GM18867 (cell line): Measurements from ENCODE around the gene CTIF.

ENCODE experiments used
- ATAC-seq: cut with Tn5 transposase; IDR thresholded peaks from one replicate; pipeline ENCODE4 v1.9.1; 2021; ENCODE audit warnings: mild to moderate bottlenecking, moderate library complexity; ENCODE audit not compliant: unreplicated experiment

Gene CTIF

GRCh38 chr18:48742304-48742703, 203.5 kb downstream of the CTIF start:
- ATAC-seq: no peak

DNA sequence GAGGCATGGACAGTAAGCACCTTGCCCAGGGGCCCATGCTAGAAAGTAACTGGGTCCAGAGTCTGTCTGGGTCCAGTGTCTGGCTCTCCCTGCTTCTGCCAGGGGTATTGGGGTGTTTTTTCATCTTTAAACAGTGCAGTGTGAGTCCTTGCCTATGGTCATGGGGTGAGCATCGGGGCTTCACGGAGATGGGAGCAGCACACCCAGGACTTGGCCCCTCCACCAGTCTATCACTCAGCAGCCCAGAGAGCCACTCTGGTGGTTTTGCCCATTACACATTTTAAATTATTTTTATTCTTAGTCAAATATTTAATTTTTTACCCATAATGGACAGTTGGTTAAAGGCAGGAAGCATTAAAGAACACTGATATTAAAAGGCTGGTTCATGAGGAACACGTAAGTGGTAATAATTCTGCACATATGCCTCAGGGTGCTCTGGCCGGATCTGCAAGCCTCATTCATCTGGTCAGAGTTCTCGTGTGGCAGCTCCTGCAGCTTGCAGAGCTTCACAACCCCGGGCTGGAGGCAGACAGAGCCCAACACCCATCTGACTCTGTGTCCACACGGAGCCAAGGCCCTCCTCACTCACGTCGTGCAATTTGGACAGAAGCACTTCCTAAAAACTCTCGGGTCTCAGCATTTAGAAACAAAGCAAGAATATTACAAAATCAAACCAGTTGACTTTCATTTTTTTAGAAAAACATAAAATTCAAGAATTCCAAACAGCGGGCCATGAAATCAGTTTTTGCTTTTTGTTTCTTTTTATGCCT, 204.1 kb downstream of the CTIF start:
- ATAC-seq: no peak

DNA sequence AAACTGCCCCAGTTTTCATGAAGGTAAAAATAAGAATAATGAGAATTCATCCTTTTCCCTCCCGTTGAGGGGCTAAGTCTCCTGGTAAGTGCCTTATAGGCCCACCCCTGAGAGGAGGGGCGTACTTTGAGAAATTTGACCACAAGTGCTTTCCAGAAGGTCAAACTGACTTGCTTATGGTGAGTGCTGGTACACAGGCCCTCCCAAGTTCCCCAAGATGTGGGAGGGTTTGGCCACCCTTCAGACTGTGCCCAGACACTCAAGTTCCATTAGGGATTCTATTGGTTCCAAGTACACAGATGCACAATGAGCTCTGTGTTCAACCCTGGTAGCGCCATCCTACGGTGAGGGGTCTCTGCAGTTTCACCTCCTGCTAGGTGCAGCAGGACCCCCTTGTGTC, 205.1 kb downstream of the CTIF start:
- ATAC-seq: no peak

GRCh38 chr18:48745293-48745692, 206.5 kb downstream of the CTIF start:
- ATAC-seq: no peak

- no peak for ATAC-seq
These were observed 210.9 kb downstream of the CTIF start for GRCh38 chr18:48749768-48750167.

- no peak for ATAC-seq
These were observed 211.8 kb downstream of the CTIF start for GRCh38 chr18:48750485-48751175.

DNA sequence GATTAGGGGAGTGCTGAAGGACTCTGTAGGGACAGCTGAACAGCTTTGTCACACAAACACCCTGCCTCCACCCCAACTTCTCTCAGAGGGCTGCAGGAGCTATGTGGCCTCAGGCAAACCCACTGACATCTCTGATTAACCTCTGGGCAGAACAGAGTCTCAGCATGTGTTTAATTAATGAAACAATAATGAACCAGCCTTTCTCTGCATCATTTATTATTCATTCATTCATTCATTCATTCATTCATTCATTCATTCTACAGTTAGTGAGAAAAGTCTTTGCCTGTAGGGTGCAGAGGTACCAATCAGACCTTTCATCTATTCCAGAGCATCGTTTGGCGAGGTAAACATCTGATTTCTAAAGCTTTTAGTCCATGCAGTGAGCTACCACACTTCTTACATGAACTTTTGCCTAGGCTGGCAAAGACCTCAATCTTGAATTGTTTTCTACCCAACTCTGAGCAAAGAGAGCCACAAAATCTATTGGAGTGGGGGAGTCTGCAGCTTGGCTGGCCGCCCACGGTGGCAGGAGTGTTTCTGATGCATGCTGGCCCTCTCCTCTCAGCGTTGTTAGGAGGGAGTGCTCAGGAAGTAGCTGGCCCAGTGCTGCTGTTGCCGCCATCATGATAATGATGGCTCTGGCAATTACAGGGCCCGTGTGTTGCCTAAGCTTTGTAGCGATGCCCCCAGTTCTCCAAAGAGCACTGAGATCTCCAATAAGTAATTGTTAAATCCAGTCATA, 213.1 kb downstream of the CTIF start:
- no peak for ATAC-seq

GRCh38 chr18:48752478-48752877, 213.6 kb downstream of the CTIF start:
- no peak for ATAC-seq

DNA sequence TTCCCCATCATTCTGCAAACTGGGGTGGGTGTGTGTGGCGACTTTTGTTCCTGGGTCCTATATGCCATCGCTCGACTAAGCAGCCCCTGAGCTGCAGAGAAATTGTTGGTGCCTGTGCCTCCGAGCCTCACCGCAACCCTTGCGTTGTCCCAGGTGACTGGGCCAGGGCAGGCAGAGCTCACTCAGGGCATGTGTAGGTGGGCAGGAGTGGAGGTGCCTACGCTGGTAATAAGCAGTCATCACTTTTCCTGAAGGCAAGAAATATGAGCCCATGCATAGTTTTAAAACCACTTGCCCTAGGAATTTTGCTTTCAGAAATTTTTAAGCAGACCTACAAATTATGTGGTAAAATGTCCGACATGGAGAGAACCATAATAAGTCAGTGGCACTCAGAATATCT, 214.1 kb downstream of the CTIF start:
- ATAC-seq: no peak

GRCh38 chr18:48753691-48754090, 214.9 kb downstream of the CTIF start:
- no peak for ATAC-seq

DNA sequence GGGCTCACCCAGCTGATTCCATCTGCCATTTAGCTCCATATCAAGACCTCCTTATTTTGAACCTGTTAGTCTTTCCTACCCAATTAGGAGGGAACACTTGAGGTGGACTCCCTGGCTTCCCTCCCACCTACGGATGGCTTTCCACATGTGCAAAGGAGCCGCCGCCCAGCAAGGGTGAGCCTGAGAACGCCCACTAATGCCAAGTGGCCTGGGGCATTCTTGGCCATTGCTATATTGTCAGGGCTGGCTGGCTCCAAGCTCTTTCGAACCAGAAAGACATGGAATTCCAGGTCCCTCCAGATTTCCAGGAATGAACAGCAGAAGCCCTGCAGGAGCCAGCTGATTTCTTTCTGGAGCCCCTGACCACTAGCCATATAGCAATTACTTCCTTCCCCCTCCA, 215.7 kb downstream of the CTIF start:
- ATAC-seq: no peak

DNA sequence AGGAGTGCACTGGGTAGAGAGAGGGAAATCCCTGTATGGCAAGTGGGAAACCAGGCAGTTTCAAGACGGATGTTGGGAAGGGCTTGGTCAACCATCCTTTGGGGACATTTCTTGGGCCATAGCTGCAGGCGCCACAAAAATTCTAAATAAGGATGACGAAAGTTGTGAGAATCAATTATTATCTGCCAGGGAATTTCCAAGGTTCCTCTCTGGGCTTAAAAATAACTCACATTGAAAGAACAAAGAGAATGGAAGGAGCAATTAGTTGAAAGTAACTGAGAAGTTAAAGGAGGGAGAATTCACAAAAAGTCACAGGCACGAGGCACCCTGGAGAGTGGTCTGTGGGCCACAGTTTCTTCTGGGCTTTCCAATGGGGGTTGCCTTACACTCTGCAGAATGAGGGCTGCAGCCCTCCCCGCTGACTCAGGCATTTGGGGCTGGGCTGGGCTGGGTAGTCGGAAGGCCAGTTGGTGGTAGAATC, 216.2 kb downstream of the CTIF start:
- ATAC-seq: no peak

GRCh38 chr18:48756511-48757226, 217.8 kb downstream of the CTIF start:
- no peak for ATAC-seq

DNA sequence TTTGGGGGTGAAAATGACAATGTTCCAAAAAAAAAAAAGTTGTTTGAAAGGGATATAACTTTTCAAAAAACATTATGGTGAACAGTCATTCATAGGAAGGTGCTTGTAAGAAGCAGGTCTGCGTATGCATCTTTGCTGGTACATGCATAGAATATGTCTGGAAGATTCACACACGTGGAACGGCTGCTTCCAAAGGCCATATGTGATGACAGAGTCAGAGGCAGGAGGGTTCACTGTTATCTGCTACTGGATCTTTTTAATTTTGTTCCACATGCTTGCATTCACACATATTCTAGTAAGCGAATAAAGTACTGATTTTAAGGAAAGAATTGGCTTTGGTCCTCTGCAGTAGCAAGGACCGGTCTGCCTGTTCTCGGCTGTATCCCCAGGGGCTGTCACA, 218.5 kb downstream of the CTIF start:
- no peak for ATAC-seq

- ATAC-seq: no peak
These were observed 219.1 kb downstream of the CTIF start for GRCh38 chr18:48757906-48758305.

DNA sequence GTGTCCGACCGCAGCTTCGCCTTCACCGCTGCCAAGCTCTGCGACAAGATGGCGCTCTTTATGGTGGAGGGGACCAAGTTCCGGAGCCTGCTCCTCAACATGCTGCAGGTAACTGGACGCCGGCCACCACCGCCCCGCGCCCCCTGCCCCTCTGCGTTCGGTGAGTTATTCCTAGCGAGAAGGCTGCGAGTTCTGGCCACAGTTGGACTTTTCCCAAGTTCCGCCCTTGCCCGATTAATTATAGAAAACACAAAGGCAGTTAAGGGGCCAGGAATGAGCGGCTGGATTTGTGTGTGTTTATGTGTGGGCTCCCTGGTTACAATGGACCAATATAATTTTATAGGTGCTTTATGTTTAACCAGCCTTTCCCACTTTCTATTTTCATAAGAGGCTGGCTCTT, 222.8 kb downstream of the CTIF start:
- no peak for ATAC-seq

DNA sequence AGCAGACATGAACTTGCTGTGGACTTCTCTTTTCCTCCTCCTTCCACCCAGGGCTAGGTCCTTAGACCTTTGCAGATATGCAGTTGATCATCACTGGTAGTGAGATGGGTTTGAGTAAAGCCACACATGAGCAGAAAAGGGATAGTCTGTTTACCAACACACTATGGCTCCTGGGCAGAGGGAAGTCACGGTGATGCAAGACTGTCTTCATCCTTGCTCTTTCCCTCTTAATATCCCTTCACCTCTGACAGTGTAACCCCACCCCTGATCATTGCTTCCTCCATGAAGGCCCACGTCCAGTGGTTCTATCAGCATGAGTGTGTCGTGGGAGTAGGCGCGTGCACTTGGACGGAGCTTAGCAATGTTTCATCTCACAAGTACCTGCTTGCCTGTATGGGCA, 223.2 kb downstream of the CTIF start:
- no peak for ATAC-seq

GRCh38 chr18:48762836-48763718, 224.2 kb downstream of the CTIF start:
- ATAC-seq: no peak

DNA sequence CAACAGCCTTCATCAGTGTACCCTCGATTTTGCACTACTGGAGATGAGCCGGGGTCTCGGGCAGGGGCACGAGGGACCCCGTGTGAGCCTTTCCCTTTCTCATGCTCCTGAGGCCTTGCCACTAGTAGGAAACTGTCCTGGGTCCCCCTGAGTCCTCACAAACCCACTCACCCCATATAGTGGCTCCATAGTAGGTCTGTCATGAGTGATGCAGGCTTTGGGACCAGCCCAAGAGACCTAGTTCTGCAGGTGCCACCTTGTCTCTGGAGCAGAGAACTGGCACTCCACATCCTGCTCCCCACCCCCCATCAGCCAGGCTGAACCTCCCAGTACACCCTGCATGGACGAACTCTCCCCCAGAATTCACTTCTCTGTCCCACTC, 224.9 kb downstream of the CTIF start:
- ATAC-seq: no peak

GRCh38 chr18:48765053-48765452, 226.2 kb downstream of the CTIF start:
- ATAC-seq: no peak
